GM20000 (cell line): ENCODE data around the gene NRP1.

Source experiments
- DNase-seq: peaks from one replicate; pipeline ENCODE4 v3.0.0; 2012; ENCODE audit warnings: low spot score
- TF ChIP-seq, protein P1 (sequence below): IDR thresholded peaks from 2 replicates; pipeline ENCODE4 v1.5.1; 2012; ENCODE audit warnings: mild to moderate bottlenecking, control low read depth; ENCODE audit errors: extremely low read depth, missing control alignments

Gene NRP1

DNA sequence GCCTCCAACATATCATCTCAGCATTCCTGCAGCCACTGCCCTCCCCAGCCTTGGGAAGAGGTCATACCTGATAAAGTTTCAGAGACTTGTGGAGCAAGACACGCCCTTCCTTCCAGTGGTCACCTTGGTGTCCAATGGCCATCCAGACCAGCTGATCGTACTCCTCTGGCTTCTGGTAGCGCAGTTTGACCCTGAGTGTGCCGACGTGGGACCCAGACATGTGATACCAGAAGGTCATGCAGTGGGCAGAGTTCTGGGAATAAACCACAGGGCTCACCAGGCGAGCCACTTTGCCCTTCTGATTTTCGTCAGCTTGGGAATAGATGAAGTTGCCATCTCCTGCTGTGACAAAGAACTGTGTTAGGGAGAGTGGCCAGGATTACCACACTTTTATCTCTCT, 148.3 kb downstream of the NRP1 start:
- DNase-seq = no peak
- TF ChIP-seq, protein P1, sequence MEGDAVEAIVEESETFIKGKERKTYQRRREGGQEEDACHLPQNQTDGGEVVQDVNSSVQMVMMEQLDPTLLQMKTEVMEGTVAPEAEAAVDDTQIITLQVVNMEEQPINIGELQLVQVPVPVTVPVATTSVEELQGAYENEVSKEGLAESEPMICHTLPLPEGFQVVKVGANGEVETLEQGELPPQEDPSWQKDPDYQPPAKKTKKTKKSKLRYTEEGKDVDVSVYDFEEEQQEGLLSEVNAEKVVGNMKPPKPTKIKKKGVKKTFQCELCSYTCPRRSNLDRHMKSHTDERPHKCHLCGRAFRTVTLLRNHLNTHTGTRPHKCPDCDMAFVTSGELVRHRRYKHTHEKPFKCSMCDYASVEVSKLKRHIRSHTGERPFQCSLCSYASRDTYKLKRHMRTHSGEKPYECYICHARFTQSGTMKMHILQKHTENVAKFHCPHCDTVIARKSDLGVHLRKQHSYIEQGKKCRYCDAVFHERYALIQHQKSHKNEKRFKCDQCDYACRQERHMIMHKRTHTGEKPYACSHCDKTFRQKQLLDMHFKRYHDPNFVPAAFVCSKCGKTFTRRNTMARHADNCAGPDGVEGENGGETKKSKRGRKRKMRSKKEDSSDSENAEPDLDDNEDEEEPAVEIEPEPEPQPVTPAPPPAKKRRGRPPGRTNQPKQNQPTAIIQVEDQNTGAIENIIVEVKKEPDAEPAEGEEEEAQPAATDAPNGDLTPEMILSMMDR = no peak

GRCh38 chr10:33183655-33184054, 150.8 kb downstream of the NRP1 start:
- DNase-seq = no peak
- TF ChIP-seq, protein P1 = no peak

- no peak for DNase-seq
- TF ChIP-seq, protein P1 = no peak
Measured at GRCh38 chr10:33180921-33181320, 153.5 kb downstream of the NRP1 start.

DNA sequence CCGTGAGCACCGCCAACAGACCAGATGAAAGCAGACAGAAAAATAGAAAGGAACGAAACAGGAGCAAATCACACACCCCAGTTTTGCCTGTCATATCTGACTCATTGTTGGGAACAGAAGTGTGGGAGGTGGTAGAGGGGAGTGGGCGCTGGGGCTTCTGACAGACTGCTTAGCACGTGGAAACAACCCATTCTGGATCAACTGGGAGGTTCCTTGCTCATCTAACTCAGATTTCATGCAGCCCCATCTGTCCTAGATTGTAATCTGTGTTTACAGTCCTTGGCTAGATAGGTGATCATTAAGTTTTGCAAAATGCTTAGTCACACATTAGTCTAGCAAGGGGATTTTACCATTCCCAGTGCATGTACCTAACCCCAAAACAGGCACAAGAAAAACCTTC, 154.1 kb downstream of the NRP1 start:
- TF ChIP-seq, protein P1 = no peak
- no peak for DNase-seq

DNA sequence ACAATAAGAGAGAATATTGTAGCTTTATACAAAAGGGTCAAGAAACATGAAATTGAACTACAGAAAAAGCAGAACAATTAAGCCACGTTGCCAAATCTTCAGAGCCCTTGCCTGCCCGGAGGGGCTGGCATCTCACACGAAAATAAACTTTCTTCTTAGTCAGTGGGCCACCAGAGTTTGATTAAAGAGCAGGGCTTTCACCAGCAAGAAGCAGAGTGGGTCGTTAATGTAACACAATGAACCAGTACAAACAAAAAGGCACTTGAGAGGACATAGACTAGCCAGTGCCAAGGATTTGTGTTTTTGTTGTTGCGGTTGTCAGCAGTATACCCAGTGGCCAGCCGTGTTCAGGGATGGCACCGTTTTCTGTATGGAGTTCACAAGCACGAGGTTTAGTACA, 155.4 kb downstream of the NRP1 start:
- no peak for DNase-seq
- TF ChIP-seq, protein P1 = no peak

DNA sequence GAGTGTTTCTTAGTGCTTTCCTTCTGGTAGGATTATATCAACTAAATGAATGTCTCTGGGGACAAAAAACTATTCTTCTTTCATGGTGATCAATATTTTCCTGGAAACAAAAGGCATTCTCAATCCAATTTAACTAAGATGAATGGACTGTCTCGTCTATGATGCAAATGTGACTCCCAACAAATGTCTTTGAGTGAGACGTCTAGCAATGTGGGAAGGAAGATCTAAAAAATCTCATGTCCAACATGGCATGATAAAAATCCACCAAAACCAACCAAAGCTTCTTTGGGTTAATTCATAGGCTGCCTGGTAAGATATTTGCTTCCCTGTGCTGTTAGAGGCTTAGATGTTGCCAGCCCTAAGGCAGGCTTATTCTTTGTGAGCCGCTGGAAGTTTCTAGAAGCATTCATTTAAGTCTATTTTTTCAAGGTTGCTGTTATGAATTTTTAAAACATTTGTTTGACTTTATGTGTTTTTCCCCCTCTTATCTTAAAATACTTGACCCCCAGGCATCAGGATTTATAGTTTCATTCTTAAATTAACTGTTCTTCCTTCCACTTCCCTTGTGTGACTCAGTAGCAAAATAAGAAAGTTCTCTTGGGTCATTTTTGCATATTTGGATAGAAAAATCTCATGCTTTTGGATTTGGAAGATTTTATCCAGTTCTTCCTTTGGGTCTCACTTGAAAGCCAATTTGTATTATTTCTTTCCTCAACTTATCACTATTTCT, 156.3 kb downstream of the NRP1 start:
- TF ChIP-seq, protein P1 = no peak
- DNase-seq = no peak

GRCh38 chr10:33176688-33177087, 157.8 kb downstream of the NRP1 start:
- TF ChIP-seq, protein P1 = no peak
- DNase-seq = no peak
